IMR-90 (cell line): Measurements from ENCODE around the gene ANAPC5. TPM values are rescaled to one million over a fixed set of nuclear protein-coding genes. Genes with fewer than 3 reads are reported as not detected.

ENCODE experiments used
- ATAC-seq: fragments of 200-7000 bp; cut with Tn5 transposase; 2 replicates; pipeline ENCODE4 v1.9.1; 2020; ENCODE audit warnings: low read depth, mild to moderate bottlenecking, moderate library complexity
- BruUV-seq: library from RNA; stranded (reverse); fragments of 400-500 nt; replicated peaks from 2 replicates; lab custom pipeline; 2021; lab: Mats Ljungman, UMichigan
- CTCF ChIA-PET: fragments of 300-600 bp; formaldehyde crosslinking; extraction: SDS; loops from one replicate; lab custom pipeline; 2021; ENCODE audit warnings: antibody characterized with exemption; lab: Yijun Ruan, JAX
- POLR2A ChIA-PET: fragments of 300-600 bp; sonication (Branson Sonifier 250); formaldehyde crosslinking; loops from one replicate; lab custom pipeline; 2022; ENCODE audit warnings: antibody characterized with exemption; ENCODE audit not compliant: unreplicated experiment; lab: Charles Lee
- DNase-seq: peaks from one replicate; pipeline ENCODE4 v3.0.0; 2013
- H2AFZ ChIP-seq: replicated peaks from 2 replicates; pipeline ENCODE3; 2013; ENCODE audit warnings: low read length, mild to moderate bottlenecking; ENCODE audit not compliant: poor library complexity
- H2AK5ac ChIP-seq: 2 replicates; pipeline ENCODE4 v1.6.1; 2013; ENCODE audit warnings: low read depth, low read length, inconsistent platforms
- H2AK9ac ChIP-seq: replicated peaks from 2 replicates; pipeline ENCODE3; 2013; ENCODE audit warnings: mild to moderate bottlenecking, low read depth, low read length, moderate library complexity; ENCODE audit not compliant: poor library complexity
- H2BK120ac ChIP-seq: 2 replicates; pipeline ENCODE4 v1.6.1; 2013; ENCODE audit warnings: low read depth, low read length, inconsistent platforms
- H2BK15ac ChIP-seq: 3 replicates; pipeline ENCODE4 v1.6.1; 2013; ENCODE audit warnings: low read depth, low read length, inconsistent platforms
- H2BK20ac ChIP-seq: 2 replicates; pipeline ENCODE4 v1.6.1; 2013; ENCODE audit warnings: low read depth, mild to moderate bottlenecking, inconsistent platforms, low read length, moderate library complexity
- H2BK5ac ChIP-seq: 2 replicates; pipeline ENCODE4 v1.6.1; 2013; ENCODE audit warnings: mild to moderate bottlenecking, low read depth, low read length, inconsistent platforms; ENCODE audit not compliant: poor library complexity, severe bottlenecking
- H3K14ac ChIP-seq: replicated peaks from 2 replicates; pipeline ENCODE4 v1.6.1; 2013; ENCODE audit warnings: low read depth, low read length, inconsistent platforms
- H3K18ac ChIP-seq: 2 replicates; pipeline ENCODE4 v1.6.1; 2013; ENCODE audit warnings: low read depth, low read length, control low read depth
- H3K23ac ChIP-seq: 2 replicates; pipeline ENCODE4 v1.6.1; 2013; ENCODE audit warnings: low read depth, low read length, inconsistent platforms
- H3K27ac ChIP-seq: 2 replicates; pipeline ENCODE4 v1.5.1; 2013; ENCODE audit warnings: mild to moderate bottlenecking, control low read depth, low read length; ENCODE audit not compliant: insufficient read depth
- H3K27me3 ChIP-seq: 2 replicates; pipeline ENCODE4 v1.6.1; 2013; ENCODE audit warnings: low read length; ENCODE audit not compliant: control insufficient read depth, insufficient read depth
- H3K36me3 ChIP-seq: 2 replicates; pipeline ENCODE4 v1.6.1; 2013; ENCODE audit warnings: low read length, mixed read lengths; ENCODE audit not compliant: control insufficient read depth, insufficient read depth
- H3K4ac ChIP-seq: 2 replicates; pipeline ENCODE4 v1.6.1; 2013; ENCODE audit warnings: low read depth, low read length, inconsistent platforms
- H3K4me1 ChIP-seq: 2 replicates; pipeline ENCODE4 v1.6.1; 2013; ENCODE audit warnings: low read length, mixed read lengths; ENCODE audit not compliant: control insufficient read depth, insufficient read depth
- H3K4me2 ChIP-seq: 2 replicates; pipeline ENCODE4 v1.6.1; 2013; ENCODE audit warnings: low read depth, mild to moderate bottlenecking, control low read depth, low read length, moderate library complexity
- H3K4me3 ChIP-seq: 2 replicates; pipeline ENCODE4 v1.5.1; 2013; ENCODE audit warnings: low read depth, mild to moderate bottlenecking, control low read depth, low read length, moderate library complexity; ENCODE audit not compliant: insufficient read depth
- H3K56ac ChIP-seq: 2 replicates; pipeline ENCODE4 v1.6.1; 2013; ENCODE audit warnings: low read length, inconsistent platforms; ENCODE audit not compliant: insufficient read depth; ENCODE audit errors: extremely low read depth
- H3K79me1 ChIP-seq, 2 experiments: 2 replicates each; pipeline ENCODE4 v1.6.1; 2013; ENCODE audit warnings: low read length in 2 of 2, inconsistent platforms in 1 of 2, low read depth in 1 of 2
- H3K9ac ChIP-seq: 2 replicates; pipeline ENCODE4 v1.6.1; 2013; ENCODE audit warnings: low read depth, low read length, control low read depth
- H3K9me1 ChIP-seq: 2 replicates; pipeline ENCODE4 v1.6.1; 2013; ENCODE audit warnings: low read length, inconsistent platforms; ENCODE audit not compliant: insufficient read depth
- H3K9me3 ChIP-seq: 2 replicates; pipeline ENCODE4 v1.6.1; 2013; ENCODE audit warnings: low read length; ENCODE audit not compliant: control insufficient read depth, insufficient read depth
- H4K20me1 ChIP-seq: 2 replicates; pipeline ENCODE4 v1.6.1; 2013; ENCODE audit warnings: low read length, inconsistent platforms; ENCODE audit not compliant: insufficient read depth
- H4K5ac ChIP-seq: 2 replicates; pipeline ENCODE4 v1.6.1; 2013; ENCODE audit warnings: mild to moderate bottlenecking, low read depth, low read length, control low read depth
- H4K8ac ChIP-seq, 2 experiments: 2 replicates each; pipeline ENCODE4 v1.6.1; 2013; ENCODE audit warnings: low read depth in 2 of 2, low read length in 2 of 2, control low read depth in 1 of 2, inconsistent platforms in 1 of 2
- H4K91ac ChIP-seq: 2 replicates; pipeline ENCODE4 v1.6.1; 2013; ENCODE audit warnings: low read depth, low read length, inconsistent platforms; ENCODE audit not compliant: insufficient read depth
- BHLHE40 ChIP-seq: fragments of 150-350 bp; IDR thresholded peaks from 2 replicates; pipeline ENCODE4 v1.6.1; 2016; ENCODE audit warnings: mild to moderate bottlenecking, low read depth, low read length
- CHD1 ChIP-seq: IDR thresholded peaks from 2 replicates; pipeline ENCODE4 v1.6.1; 2012; ENCODE audit warnings: low read depth, low read length, improper control_type of control experiment
- MAFK ChIP-seq: IDR thresholded peaks from 2 replicates; pipeline ENCODE4 v1.6.1; 2012; ENCODE audit warnings: low read depth, low read length, improper control_type of control experiment
- MXI1 ChIP-seq: IDR thresholded peaks from 2 replicates; pipeline ENCODE4 v1.6.1; 2012; ENCODE audit warnings: low read depth, mild to moderate bottlenecking, low read length, moderate library complexity, borderline replicate concordance
- POLR2A ChIP-seq: IDR thresholded peaks from 2 replicates; pipeline ENCODE4 v1.6.1; 2012; ENCODE audit warnings: mild to moderate bottlenecking, low read depth, low read length
- RAD21 ChIP-seq: IDR thresholded peaks from 2 replicates; pipeline ENCODE4 v1.6.1; 2012; ENCODE audit warnings: low read length, improper control_type of control experiment
- RCOR1 ChIP-seq: IDR thresholded peaks from 2 replicates; pipeline ENCODE4 v1.6.1; 2012; ENCODE audit warnings: mild to moderate bottlenecking, low read length, improper control_type of control experiment; ENCODE audit not compliant: insufficient replicate concordance
- SMC3 ChIP-seq: fragments of 150-350 bp; IDR thresholded peaks from 2 replicates; pipeline ENCODE4 v1.6.1; 2016; ENCODE audit warnings: low read depth, mild to moderate bottlenecking, antibody characterized with exemption, low read length, moderate library complexity
- WGBS, 2 experiments: methylation state at CpG; one replicate each; pipeline versions ENCODE4 v1.1.5 to v1.1.7; 2013; ENCODE audit warnings: missing lambda C conversion rate in 2 of 2; ENCODE audit not compliant: insufficient read length in 1 of 2; ENCODE audit errors: extremely low coverage in 2 of 2; 5-methylcytosine and 5-hydroxymethylcytosine counted together
- dilution Hi-C: fragments of 300-500 bp; cut with HindIII; formaldehyde crosslinking; loops from one replicate; pipeline ENCODE4 v1.14.3; 2018; ENCODE audit warnings: low sequenced_read_pairs; ENCODE audit not compliant: unreplicated experiment
- in situ Hi-C: fragments of 300-500 bp; cut with MboI; formaldehyde crosslinking; loops from 3 replicates; pipeline ENCODE4 v1.14.3; 2019; ENCODE audit warnings: low sequenced_read_pairs, inconsistent platforms, mixed read lengths
- intact Hi-C: fragments of 100-400 bp; cut with micrococcal nuclease; formaldehyde crosslinking; loops from 2 replicates; pipeline ENCODE4 v1.10.0; 2022
- polyA plus RNA-seq, 3 experiments: library from polyadenylated mRNA; depleted of rRNA; stranded (reverse); fragments of >200 nt; gene quantifications; 2 replicates each; pipeline ENCODE4 v1.2.3, GENCODE V29; 2012; ENCODE audit warnings: low replicate concordance in 1 of 3
- total RNA-seq: library from RNA; depleted of rRNA; stranded (reverse); fragments of >200 nt; gene quantifications from 2 replicates; pipeline ENCODE4 v1.2.3, GENCODE V29; 2012
- TF ChIP-seq, protein P1 (sequence below): fragments of 150-350 bp; IDR thresholded peaks from 2 replicates; pipeline ENCODE4 v1.6.1; 2016; ENCODE audit warnings: low read depth, mild to moderate bottlenecking, low read length, moderate library complexity, borderline replicate concordance

ANAPC5 gene
- total and polyA plus RNA-seq, 2 of the 4 experiments (the other 2 are of a cell fraction), result 157 to 211 TPM

DNA sequence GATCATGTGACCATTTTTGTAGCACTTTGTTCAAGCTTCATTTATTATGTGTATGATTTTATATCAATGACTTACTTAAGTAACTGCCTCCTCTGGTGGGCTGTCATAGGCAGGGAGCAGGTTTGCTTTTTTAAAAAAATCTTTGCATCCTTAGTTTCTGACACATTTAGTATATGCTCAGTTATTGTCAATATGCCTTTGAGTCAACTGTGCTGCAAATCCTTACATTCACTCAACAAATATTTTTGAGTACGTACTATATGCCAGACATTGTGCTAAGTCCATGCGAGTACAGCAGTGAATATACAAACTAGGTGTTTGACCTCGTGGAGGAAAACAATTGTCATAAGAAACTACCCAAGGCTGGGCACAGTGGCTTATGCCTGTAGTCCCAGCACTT, 4.4 kb upstream of the ANAPC5 start:
- intact Hi-C loops (no loop called here), dilution Hi-C loops (no loop called here), in situ Hi-C loops (no loop called here)
- H2BK5ac ChIP-seq, result no peak overlapping the region
- no peaks in the 10 kb centered on the region for H3K9me3 ChIP-seq
- no peak overlapping the region for H3K9ac ChIP-seq
- no peak overlapping the region for H2AFZ ChIP-seq
- no peak overlapping the region for H4K91ac ChIP-seq
- H4K20me1 ChIP-seq, result no peaks in the 10 kb centered on the region
- H3K4ac ChIP-seq, result no peak overlapping the region
- H3K27me3 ChIP-seq, result no peaks in the 10 kb centered on the region; the same call in 1 of the 2 replicates
- no peak overlapping the region for H3K14ac ChIP-seq
- H2BK120ac ChIP-seq, result no peak overlapping the region
- no peak overlapping the region for H2AK9ac ChIP-seq
- H3K56ac ChIP-seq, result no peak overlapping the region
- no peak overlapping the region for H3K27ac ChIP-seq
- H2AK5ac ChIP-seq, result no peak overlapping the region
- ATAC-seq, result no peak
- no peak overlapping the region for H3K4me2 ChIP-seq
- H3K4me3 ChIP-seq, result no peak overlapping the region
- no peak overlapping the region for H3K18ac ChIP-seq
- POLR2A ChIA-PET, result interaction anchor here (0.6 kb wide), 1 partner anchor 450 kb away, joined by 7 read pairs; no protein-coding TSS in a partner anchor
- H3K4me1 ChIP-seq, result no peaks in the 10 kb centered on the region
- no peak for DNase-seq
- no peak overlapping the region for H4K8ac ChIP-seq
- CTCF ChIA-PET, result no interaction called here
- no peak overlapping the region for H2BK15ac ChIP-seq
- no TSS peak for BruUV-seq
- WGBS, 2 experiments, result no CpG with 5 or more reads among the region's 3 CpGs
- H3K79me1 ChIP-seq, result peaks cover 0 to 5% of the 10 kb centered on the region in 2 experiments; a peak in 3 of 4 replicates
- no peak overlapping the region for H4K5ac ChIP-seq
- H3K9me1 ChIP-seq, result no peaks in the 10 kb centered on the region
- H3K23ac ChIP-seq, result no peak overlapping the region
- H3K36me3 ChIP-seq, result no peaks in the 10 kb centered on the region
- no peak for TF ChIP-seq MXI1
- no peak for TF ChIP-seq BHLHE40
- TF ChIP-seq POLR2A, result no peak
- TF ChIP-seq, protein P1, sequence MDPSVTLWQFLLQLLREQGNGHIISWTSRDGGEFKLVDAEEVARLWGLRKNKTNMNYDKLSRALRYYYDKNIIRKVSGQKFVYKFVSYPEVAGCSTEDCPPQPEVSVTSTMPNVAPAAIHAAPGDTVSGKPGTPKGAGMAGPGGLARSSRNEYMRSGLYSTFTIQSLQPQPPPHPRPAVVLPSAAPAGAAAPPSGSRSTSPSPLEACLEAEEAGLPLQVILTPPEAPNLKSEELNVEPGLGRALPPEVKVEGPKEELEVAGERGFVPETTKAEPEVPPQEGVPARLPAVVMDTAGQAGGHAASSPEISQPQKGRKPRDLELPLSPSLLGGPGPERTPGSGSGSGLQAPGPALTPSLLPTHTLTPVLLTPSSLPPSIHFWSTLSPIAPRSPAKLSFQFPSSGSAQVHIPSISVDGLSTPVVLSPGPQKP, result no peak
- no peak for TF ChIP-seq MAFK
- TF ChIP-seq RAD21, result no peak
- TF ChIP-seq SMC3, result no peak
- TF ChIP-seq RCOR1, result no peak
- TF ChIP-seq CHD1, result no peak
- no peak overlapping the region for H2BK20ac ChIP-seq
